Left ventricle myocardium superior (tissue), 1 donor: ENCODE results near the gene DAD1. TPM values are rescaled to one million over a fixed set of nuclear protein-coding genes. Genes with fewer than 3 reads are reported as not detected.
"Not testable (repeated sequence)": the region's sequence is repeated elsewhere in the genome, so short reads cannot be mapped to it uniquely, and the experiment has no call there.

ENCODE experiments used
- ATAC-seq: fragments of 200-7000 bp; cut with Tn5 transposase; one replicate; pipeline ENCODE4 v1.9.1; 2020; ENCODE audit warnings: mild to moderate bottlenecking, moderate library complexity
- DNase-seq: peaks from one replicate; pipeline ENCODE4 v3.0.0-alpha.2; 2020
- intact Hi-C: fragments of 100-400 bp; cut with micrococcal nuclease; formaldehyde crosslinking; loops from one replicate; pipeline ENCODE4 v1.11.0; 2022
- long read RNA-seq: library from polyadenylated mRNA; unstranded; transcript quantifications from one replicate; pipeline ENCODE4 v2.0.0, GENCODE V29; 2021
- total RNA-seq: library from RNA; stranded (reverse); fragmentation: NEBNext Ultra II Directional; extraction: Animal tissue kit (Norgen Biotek cat#: 25700); gene quantifications from one replicate; pipeline ENCODE4 v1.2.1, GENCODE V29; 2021
- donor health status: DM: no; HTN: yes; CAD: no; lungs with severe emphysema.

DAD1 gene
- 149 TPM for total RNA-seq
- long read RNA-seq, transcript DAD1-201 (3 exons, 731 nt) = major isoform, 98 of 107 reads
- long read RNA-seq, partial matches to known transcripts = 9 of 107 reads
- long read RNA-seq, other reads (novel, unspliced or antisense) = 0 of 107 reads

DNA sequence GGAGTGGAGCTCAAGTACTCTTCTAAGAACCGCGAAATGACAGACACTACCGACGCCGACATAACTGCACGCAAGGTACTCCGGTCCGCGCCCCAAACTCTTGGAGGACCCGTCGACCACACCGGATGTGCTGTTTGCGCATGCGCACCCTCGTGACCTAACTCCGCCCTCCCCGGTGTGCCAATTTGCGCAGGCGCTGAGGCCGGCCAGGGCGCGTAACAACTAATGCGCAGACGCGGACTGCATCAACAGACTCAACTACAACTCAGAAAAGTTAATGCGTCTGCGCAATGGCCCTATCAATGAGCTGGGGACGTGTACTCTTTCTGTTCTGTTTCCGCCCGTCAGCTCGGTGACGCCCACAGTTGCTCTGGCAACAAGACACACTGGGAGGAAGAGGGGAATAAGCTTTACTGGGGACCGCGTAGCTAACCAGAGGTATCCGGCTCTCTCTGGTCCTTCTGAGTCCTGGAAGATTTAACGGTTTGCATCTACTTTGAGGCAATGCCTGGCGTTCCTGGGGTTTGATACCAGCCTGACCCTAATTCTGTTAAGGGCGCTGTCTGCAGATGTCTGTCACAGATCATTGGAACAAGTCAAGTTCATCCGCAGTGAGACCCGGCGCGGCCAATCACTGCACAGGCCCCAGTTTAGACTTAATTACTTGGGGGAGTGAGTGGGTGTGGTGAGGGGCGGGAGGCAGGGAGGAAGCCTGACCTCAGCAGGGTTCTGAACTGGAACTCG lies at the start of gene DAD1:
Gene DAD1, minus strand, starts transcription at position 129 of the 744 bp plus-strand sequence. Its CDS starts 67 bp downstream, at position 62.
- intact Hi-C loops = no loop called here
- peak; percentile 99 for DNase-seq
- peak; percentile 99 for ATAC-seq

DNA sequence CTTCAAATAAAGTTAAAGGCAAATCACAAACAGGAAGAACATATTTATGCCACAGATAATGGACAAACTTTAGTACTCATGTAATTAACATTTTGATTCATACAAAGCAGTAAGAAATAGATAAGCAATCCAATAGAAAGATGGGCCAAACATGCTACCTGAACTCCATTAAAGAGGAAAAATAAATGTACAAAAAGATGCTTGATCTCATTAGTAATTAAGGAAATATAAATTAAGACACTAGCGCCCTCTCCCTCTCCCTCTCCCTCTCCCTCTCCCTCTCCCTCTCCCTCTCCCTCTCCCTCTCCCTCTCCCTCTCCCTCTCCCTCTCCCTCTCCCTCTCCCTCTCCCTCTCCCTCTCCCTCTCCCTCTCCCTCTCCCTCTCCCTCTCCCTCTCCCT lies 47.0 kb upstream of the DAD1 start:
- intact Hi-C loops, ATAC-seq, DNase-seq: not testable (repeated sequence)

DNA sequence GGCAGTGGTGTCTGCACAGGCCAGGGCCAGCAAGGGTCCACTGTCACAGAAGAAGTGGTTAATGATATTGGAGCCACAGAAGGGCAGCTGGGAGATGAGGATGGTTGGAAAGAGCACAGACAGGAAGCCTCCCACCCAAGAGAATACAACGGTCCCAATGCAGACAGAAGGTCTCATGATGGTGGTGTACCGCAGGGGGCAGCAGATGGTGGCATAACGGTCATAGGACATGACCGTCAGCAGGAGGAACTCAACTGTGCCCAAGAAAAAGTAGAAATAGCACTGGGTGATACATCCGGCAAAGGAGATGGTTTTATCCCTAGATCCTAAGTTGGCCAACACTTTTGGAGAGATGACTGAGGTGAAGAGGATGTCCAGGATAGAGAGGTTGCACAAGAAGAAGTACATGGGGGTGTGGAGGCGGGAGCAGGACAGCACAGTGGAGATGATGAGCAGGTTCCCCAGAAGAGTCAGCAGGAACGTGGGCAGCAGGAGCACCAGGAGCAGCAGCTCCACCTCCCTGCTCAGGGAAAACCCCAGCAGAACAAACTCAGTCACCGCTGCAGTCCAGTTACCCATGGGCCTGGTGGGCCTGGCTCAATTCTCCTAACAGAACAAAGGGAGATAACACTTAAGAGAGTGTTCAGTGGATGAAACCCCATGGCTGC lies 45.3 kb upstream of the DAD1 start:
- no peak for ATAC-seq
- intact Hi-C loops = no loop called here

DNA sequence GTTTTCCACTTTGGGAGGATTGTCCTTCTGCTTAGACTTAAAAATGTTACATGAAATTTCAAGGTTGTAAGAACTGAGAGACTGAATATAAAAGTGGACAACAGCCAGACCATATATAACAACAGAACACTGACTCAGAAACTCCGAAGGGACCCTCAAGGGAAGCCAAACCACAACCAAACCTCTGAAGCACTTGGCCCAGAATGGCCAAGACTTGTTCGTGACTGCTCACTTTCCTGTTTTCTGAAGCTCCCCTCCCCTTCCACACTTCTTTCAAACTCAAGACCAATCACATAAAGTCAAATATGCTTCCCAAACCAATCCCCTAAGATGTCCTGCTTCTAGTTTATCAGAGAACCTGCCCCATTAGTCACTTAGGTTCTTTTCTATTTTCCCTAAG lies 41.5 kb upstream of the DAD1 start:
- ATAC-seq (no peak), DNase-seq (no peak)
- intact Hi-C loops = no loop called here

More for the DNA sequence above, 45.3 kb upstream of the DAD1 start:
- DNase-seq = no peak

DNA sequence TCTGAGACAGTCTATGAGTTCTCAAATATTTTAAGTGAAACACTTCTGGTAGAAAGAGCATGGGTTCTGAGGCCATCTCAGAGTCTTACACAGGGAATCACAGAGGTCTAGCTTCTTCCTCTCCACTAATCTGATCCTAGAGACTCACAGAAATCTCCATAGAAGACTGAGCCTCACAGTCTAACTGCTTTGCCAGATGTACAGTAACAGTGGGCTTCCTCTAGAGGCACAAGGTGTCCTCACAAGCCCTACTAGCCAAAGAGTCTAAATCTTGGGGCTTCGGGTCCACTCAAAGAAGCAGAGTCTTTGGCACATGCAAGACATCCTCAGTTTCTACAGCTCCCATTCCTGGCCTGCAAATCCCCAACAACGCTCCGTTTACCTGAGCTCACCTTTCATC lies 41.0 kb upstream of the DAD1 start:
- ATAC-seq (no peak), DNase-seq (no peak)
- intact Hi-C loops = no loop called here

DNA sequence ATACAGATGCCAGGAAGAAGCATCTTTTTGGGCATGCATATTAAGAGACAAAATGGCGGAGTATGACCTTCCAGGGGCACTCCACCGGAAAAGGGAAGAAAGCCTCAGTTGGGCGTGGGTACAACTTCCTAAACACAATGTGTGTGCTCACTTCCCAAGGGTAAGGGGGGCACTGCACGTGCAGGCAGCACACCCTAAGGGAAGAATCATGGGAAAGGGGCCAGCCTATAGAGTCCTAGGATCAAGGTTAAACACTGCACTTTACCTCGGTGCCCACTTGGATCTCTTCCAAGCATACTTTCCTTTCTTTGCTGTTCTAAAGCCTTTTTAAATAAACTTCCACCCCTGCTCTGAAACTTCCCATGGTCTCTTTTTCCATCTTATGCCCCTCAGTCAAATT lies 40.3 kb upstream of the DAD1 start:
- intact Hi-C loops = no loop called here
- ATAC-seq = no peak
- DNase-seq = no peak

DNA sequence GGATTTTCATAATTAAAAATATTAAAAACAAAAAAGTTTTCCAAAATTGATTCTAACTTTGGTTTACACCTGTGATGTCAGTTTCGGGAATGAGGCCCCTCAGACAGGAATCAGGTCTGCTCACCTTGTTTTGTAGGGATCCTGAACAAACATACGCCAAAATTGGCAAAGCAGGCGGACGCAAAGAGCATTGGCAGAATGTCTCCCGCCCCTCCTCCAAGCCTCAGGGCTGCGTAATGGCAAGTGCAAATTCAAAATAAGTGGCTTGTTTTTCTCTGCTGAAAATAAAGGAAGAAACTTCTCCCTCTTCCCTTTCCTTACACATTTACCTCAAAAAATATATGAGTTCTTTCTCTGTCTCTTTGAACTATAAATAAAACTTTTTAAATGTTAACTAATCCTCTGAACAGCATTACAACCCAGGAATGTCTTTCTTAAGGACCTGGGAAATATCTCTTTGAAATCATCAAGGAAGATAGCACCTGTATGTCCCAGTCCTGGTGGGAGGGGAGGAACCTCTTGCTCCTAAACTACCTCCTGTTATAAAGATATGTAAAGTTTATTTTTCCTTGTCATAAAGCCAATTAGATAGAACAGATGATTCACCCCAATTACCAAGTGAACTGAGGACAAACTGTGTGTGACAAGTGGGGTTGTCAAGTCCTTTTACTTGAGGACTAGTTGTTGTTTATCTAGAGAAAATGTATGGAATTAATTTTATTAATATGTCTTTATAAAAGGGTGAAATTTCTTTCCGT lies 38.7 kb upstream of the DAD1 start:
- DNase-seq = no peak
- intact Hi-C loops = no loop called here
- ATAC-seq = no peak

DNA sequence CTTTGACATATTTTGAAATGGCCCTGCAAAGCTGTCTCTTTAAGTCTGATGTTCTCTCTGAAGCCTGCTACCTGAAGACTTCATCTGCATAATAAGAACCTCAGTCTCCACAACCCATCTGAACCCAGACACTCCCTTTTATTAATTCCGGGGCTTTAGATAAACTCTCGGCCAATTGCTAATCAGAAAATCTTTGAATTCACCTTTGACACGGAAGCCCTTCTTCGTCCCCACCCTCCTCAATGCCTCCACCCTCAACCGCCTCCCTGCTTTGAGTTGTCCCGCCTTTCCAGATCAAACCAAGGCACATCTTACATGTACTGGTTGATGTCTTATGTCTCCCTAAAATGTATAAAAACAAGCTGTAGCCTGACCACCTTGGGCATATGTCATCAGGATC lies 37.6 kb upstream of the DAD1 start:
- intact Hi-C loops = no loop called here
- ATAC-seq = no peak

DNA sequence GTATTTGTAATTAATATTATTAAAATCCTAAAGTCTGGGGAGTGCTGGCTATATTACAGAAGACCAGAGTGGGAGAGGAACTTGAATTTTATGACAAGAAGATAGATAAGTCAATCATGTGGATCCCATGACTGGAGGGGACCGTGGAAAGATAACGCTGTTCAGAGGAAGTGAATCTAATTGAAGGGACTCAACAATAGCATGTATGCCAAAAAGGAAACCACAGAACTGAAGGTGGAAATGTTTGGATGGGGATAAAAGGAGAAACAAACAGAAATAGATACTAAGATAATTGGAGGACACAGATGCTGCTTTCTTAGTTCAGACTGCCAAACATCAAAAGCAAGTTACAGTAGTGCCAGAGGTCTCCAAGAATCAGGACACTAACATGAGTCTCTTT lies 34.0 kb upstream of the DAD1 start:
- intact Hi-C loops = no loop called here
- DNase-seq (no peak), ATAC-seq (no peak)

More for the DNA sequence above, 37.6 kb upstream of the DAD1 start:
- no peak for DNase-seq

DNA sequence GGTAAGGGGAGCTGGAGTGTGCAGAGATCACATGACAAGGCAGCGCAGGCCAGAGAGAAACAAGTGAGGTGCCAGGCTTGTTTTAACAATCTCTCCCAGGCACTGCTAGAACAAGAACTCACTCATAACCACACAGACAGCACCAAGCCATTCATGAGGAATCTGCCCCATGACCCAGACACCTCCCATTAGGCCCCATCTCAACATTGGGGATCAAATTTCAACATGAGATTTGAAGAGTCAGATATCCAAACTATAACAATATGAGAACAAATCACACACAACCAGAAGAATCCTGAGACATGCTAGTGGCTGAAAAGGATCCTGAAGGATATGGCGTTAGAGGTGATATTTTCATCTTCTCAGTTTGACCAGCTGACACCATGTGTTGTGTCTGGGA lies 33.2 kb upstream of the DAD1 start:
- no peak for ATAC-seq
- no peak for DNase-seq
- intact Hi-C loops = no loop called here

DNA sequence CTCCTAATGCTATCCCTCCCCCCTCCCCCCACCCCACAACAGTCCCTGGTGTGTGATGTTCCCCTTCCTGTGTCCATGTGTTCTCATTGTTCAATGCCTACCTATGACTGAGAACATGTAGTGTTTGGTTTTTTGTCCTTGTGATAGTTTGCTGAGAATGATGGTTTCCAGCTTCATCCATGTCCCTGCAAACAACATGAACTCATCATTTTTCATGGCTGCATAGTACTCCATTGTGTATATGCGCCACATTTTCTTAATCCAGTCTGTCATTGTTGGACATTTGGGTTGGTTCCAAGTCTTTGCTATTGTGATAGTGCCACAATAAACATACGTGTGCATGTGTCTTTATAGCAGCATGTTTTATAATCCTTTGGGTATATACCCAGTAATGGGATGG lies 26.7 kb upstream of the DAD1 start:
- not testable (repeated sequence) for DNase-seq

DNA sequence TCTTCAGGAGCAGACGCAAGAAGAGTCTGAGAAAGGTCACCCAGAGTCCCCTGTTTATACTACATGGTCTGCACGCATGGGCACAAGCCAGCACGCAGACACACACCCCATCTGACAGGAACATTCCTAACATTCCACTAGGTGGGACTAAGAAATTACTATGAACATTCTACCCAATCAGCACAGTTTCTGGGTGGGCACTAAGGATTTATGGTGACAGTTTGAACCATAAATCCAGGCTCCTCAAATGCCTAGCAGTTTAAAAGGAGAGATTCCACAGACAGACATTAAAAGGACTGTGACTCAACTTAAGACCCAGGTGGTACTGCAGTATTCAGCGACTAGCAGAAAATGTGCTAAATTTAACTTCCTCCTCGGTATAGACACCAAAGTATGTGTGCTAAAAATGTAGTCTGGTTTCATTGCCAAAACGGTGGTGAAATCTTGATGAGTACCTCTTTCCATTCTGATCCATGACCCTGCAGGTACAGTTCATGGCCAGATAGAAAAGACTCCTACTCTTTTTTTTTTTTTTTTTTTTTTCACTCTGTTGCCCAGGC lies 25.3 kb upstream of the DAD1 start:
- no peak for DNase-seq
- intact Hi-C loops = no loop called here
- peak; percentile 51 for ATAC-seq

More for the DNA sequence above, 26.7 kb upstream of the DAD1 start:
- ATAC-seq, intact Hi-C loops: not testable (repeated sequence)

DNA sequence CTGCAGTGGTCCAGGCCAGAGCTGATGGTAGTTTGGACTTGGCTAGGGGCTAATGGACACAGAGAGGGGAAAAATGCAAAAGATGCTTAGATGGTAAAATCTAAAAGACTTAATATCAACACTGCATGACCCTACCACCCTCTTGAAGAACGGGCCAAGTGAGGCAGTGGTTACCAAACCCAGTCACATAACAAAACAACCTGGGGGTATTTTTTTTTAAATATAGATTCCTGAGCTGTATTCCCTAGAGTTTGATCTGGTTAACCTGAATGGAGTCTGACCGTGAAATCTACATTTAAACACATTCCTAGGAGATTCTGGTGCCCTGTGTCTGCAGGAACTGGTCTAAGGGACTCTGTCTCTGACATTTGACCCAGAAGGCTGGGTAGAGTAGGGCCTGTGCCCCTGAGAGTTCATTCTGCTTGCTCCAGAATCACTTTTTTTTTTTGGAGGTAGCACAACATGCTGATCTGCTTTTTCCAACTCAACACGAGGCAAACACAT lies 24.8 kb upstream of the DAD1 start:
- DNase-seq = no peak
- intact Hi-C loops = no loop called here
- ATAC-seq = no peak

DNA sequence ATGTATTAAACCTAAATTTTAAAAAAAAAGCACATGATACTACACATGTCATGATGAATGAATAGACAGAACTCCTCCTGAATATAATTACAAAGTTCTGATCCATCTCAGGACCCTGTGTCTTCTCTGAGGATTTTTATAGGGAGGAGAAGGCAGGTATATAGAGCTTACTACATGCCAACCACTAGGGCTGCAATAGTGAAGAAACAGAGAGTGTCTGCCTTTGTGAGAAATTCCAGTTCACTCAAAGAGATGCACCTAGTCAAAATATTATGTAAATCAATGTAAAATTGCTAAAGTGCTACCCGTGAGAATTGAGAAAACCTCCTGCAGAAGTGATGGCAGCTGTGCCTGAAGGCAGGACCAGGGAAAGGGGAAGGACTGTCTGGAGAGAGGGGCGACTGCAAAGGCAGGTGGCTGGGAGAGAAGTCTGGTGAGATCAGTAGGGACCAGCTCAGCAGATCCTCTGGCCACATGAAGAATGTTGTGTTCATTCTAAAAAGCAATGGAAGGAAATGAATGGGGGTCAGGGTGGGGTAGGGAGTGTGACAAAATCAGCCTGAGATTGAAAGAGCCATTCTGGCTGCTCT lies 24.2 kb upstream of the DAD1 start:
- no peak for ATAC-seq
- DNase-seq = no peak
- intact Hi-C loops = no loop called here

DNA sequence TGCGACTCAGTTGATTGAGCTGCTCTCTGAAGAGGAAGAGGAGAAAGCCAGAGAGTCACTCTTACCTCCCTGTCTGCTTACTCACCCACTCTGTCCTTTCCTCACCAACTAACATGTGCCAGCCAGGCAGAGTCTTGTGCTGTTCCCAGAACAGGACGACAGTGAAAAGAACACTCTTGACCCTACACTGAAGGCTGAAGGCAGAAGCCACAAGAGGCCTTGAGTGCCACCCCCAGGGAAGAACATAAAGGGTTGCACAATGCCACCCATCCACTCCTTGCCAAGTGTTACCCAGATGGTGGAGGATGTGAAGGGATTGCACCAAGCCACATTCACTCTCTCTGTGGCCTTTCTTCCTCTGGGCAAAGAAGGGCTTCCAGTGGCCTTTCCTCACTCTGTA lies 21.9 kb upstream of the DAD1 start:
- intact Hi-C loops = no loop called here
- no peak for DNase-seq
- no peak for ATAC-seq

DNA sequence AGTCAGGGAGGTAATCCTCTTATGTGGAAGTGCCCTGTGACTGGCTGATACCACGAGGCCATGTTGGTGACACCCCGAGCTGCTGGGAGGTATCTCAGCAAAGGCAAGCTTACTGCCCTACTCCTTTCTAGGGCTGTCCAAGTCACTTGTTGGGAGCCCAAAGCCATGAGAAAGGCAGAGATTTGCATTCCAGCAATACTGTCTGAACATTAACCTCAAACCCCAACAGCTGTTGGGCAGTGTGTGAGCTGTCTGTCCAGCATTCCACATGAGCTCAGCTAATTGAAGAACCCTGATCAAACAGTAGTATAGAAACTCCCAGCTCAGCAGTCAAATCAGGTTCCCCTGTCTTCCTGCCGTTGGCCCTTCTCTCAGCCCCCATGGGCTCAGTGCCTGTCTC lies 18.3 kb upstream of the DAD1 start:
- ATAC-seq (no peak), DNase-seq (no peak)
- intact Hi-C loops = no loop called here

DNA sequence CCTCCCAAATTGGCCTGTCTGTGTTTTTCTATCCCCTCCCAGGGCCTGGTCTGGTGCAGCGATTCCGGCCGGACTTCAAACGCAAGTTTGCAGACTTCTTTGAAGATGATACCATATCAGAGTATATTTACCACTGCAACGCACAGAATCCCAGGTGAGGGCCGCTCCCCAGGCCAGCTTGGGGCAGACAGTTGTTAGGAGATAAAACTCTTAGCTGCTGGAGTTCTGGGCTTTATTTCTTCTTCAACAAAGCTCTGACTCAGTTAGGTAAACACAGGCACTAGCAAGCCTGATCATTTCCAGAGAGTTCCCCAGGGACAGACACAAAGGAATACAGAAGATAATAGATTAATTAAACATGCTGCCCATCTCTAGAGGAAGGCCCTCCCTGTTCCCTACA lies 17.4 kb upstream of the DAD1 start:
- ATAC-seq (no peak), DNase-seq (no peak)
- intact Hi-C loops = no loop called here

DNA sequence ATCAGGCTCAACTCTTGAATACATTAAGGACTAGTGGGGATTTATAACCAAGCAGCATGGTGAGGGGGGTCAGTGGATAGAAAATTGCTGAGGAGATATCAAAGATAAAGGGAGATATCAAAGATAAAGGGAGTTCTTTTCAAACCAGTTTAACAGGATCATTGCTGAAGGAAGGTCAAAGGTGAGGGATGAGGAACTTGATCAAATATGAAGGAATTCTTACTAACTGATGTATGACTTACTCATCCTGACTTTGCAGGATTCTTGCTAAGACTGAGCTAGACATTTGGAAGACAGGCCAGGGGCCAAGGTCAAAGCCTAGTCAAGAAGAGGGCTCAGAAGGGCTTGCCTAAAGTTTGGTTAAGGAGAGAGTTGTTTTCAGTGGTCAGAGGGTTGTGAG lies 13.8 kb upstream of the DAD1 start:
- intact Hi-C loops = no loop called here
- no peak for ATAC-seq
- no peak for DNase-seq

DNA sequence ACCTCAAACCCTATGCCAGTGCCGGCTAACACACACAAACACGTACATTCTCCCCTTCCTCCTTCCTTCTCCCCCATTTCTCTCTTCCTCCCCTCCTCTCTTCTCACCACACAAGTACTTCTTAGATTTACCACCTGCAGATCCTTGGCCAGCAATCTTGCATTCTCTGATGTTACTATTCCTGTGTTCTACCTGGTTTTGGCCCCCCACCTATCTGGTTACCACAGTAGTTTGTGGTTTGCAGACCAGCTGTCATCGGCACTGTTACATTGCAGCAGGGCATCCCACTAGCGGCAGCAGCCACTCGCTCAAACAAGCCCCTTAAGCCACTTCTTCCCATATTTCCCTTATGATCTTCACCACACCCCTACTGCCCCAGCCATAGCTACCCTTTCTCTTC lies 13.0 kb upstream of the DAD1 start:
- intact Hi-C loops = no loop called here
- DNase-seq (no peak), ATAC-seq (no peak)
